H9 (cell line): ENCODE measurements around the gene TIPARP. TPM values are rescaled to one million over a fixed set of nuclear protein-coding genes. Genes with fewer than 3 reads are reported as not detected.

Experiments used
- DNase-seq: peaks from one replicate; pipeline ENCODE4 v3.0.0-alpha.2; 2017
- H2AFZ ChIP-seq: one replicate; pipeline ENCODE4 v1.6.1; 2013; ENCODE audit warnings: mild to moderate bottlenecking, low read length, control low read depth, moderate library complexity
- H2AK5ac ChIP-seq: 2 replicates; pipeline ENCODE4 v1.6.1; 2013; ENCODE audit warnings: low read length, control low read depth, mixed read lengths; ENCODE audit not compliant: insufficient read length
- H2BK120ac ChIP-seq: one replicate; pipeline ENCODE4 v1.6.1; 2013; ENCODE audit warnings: low read depth, mild to moderate bottlenecking, low read length, control low read depth, inconsistent platforms; ENCODE audit not compliant: poor library complexity, severe bottlenecking
- H2BK12ac ChIP-seq: 2 replicates; pipeline ENCODE4 v1.6.1; 2013; ENCODE audit warnings: low read length, control low read depth, mixed read lengths, low read depth; ENCODE audit not compliant: insufficient read length
- H2BK15ac ChIP-seq: 2 replicates; pipeline ENCODE4 v1.6.1; 2013; ENCODE audit warnings: low read depth, low read length, control low read depth
- H2BK20ac ChIP-seq: one replicate; pipeline ENCODE4 v1.6.1; 2013; ENCODE audit warnings: low read depth, mild to moderate bottlenecking, low read length, control low read depth, inconsistent platforms; ENCODE audit not compliant: poor library complexity, severe bottlenecking
- H2BK5ac ChIP-seq: 2 replicates; pipeline ENCODE4 v1.6.1; 2013; ENCODE audit warnings: low read length, control low read depth, mixed read lengths; ENCODE audit not compliant: insufficient read length
- H3K14ac ChIP-seq: 2 replicates; pipeline ENCODE4 v1.6.1; 2013; ENCODE audit warnings: low read length, control low read depth; ENCODE audit not compliant: insufficient read depth
- H3K18ac ChIP-seq: 2 replicates; pipeline ENCODE4 v1.6.1; 2013; ENCODE audit warnings: low read depth, mild to moderate bottlenecking, mixed read lengths, low read length, control low read depth; ENCODE audit not compliant: insufficient read length
- H3K23ac ChIP-seq: 2 replicates; pipeline ENCODE4 v1.6.1; 2013; ENCODE audit warnings: low read length, control low read depth, mixed read lengths, low read depth; ENCODE audit not compliant: insufficient read length
- H3K23me2 ChIP-seq: 2 replicates; pipeline ENCODE4 v1.6.1; 2013; ENCODE audit warnings: low read depth, mild to moderate bottlenecking, mixed read lengths, low read length, control low read depth; ENCODE audit not compliant: insufficient read length, poor library complexity, severe bottlenecking
- H3K27ac ChIP-seq: 2 replicates; pipeline ENCODE4 v1.5.1; 2013; ENCODE audit warnings: low read length, control low read depth, mixed read lengths, low read depth; ENCODE audit not compliant: insufficient read length
- H3K27me3 ChIP-seq: 2 replicates; pipeline ENCODE4 v1.6.1; 2013; ENCODE audit warnings: low read length, control low read depth, inconsistent platforms; ENCODE audit not compliant: insufficient read depth
- H3K4ac ChIP-seq: 2 replicates; pipeline ENCODE4 v1.6.1; 2013; ENCODE audit warnings: low read depth, mild to moderate bottlenecking, control low read depth, inconsistent platforms, low read length, moderate library complexity
- H3K4me1 ChIP-seq: 2 replicates; pipeline ENCODE4 v1.6.1; 2013; ENCODE audit warnings: low read length, control low read depth, inconsistent platforms; ENCODE audit not compliant: insufficient read depth
- H3K4me2 ChIP-seq: 2 replicates; pipeline ENCODE4 v1.6.1; 2013; ENCODE audit warnings: low read length, control low read depth, mixed read lengths; ENCODE audit not compliant: insufficient read length, insufficient read depth
- H3K56ac ChIP-seq: 2 replicates; pipeline ENCODE4 v1.6.1; 2013; ENCODE audit warnings: low read depth, mild to moderate bottlenecking, mixed read lengths, low read length, control low read depth; ENCODE audit not compliant: insufficient read length
- H3K79me1 ChIP-seq: 2 replicates; pipeline ENCODE4 v1.6.1; 2013; ENCODE audit warnings: low read depth, mild to moderate bottlenecking, moderate library complexity, low read length, control low read depth, inconsistent platforms; ENCODE audit not compliant: insufficient read depth, poor library complexity, severe bottlenecking
- H3K79me2 ChIP-seq: 2 replicates; pipeline ENCODE4 v1.6.1; 2013; ENCODE audit warnings: low read length, control low read depth, inconsistent platforms; ENCODE audit not compliant: insufficient read depth
- H3K9ac ChIP-seq: 2 replicates; pipeline ENCODE4 v1.6.1; 2013; ENCODE audit warnings: low read length, control low read depth, mixed read lengths; ENCODE audit not compliant: insufficient read length; ENCODE audit errors: extremely low read depth
- H3K9me3 ChIP-seq: one replicate; pipeline ENCODE4 v1.6.1; 2013; ENCODE audit warnings: low read depth, low read length, inconsistent platforms; ENCODE audit not compliant: control insufficient read depth
- H3T11ph ChIP-seq: one replicate; pipeline ENCODE4 v1.6.1; 2013; ENCODE audit warnings: mild to moderate bottlenecking, low read length, control low read depth, inconsistent platforms
- H4K20me1 ChIP-seq: one replicate; pipeline ENCODE4 v1.6.1; 2013; ENCODE audit not compliant: control insufficient read depth, insufficient read length, insufficient read depth
- H4K5ac ChIP-seq: 2 replicates; pipeline ENCODE4 v1.6.1; 2013; ENCODE audit warnings: low read depth, mild to moderate bottlenecking, mixed read lengths, low read length, control low read depth; ENCODE audit not compliant: insufficient read length
- H4K8ac ChIP-seq: replicated peaks from 2 replicates; pipeline ENCODE4 v1.6.1; 2013; ENCODE audit warnings: low read length, control low read depth, mixed read lengths, low read depth; ENCODE audit not compliant: insufficient read length
- H4K91ac ChIP-seq: 2 replicates; pipeline ENCODE4 v1.6.1; 2013; ENCODE audit warnings: low read depth, mild to moderate bottlenecking, moderate library complexity, mixed read lengths, low read length, control low read depth; ENCODE audit not compliant: insufficient read length
- H3K27ac Mint-ChIP-seq, 3 experiments: 2 replicates in 2 of 3; 3 replicates in 1 of 3; pipeline ENCODE4 v1.8.0; 2020 to 2021; ENCODE audit warnings: mixed read lengths in 3 of 3, mild to moderate bottlenecking in 1 of 3, moderate library complexity in 1 of 3
- H3K27me3 Mint-ChIP-seq: 2 replicates; pipeline ENCODE4 v1.8.0; 2021; ENCODE audit warnings: low read depth, mild to moderate bottlenecking, moderate library complexity, mixed read lengths
- H3K36me3 Mint-ChIP-seq, 3 experiments: 2 replicates in 2 of 3; 3 replicates in 1 of 3; pipeline ENCODE4 v1.8.0; 2020 to 2021; ENCODE audit warnings: low read depth in 3 of 3, mixed read lengths in 3 of 3; ENCODE audit not compliant: insufficient read depth in 1 of 3
- H3K4me1 Mint-ChIP-seq, 2 experiments: 2 replicates each; pipeline ENCODE4 v1.8.0; 2020; ENCODE audit warnings: mixed read lengths in 2 of 2
- H3K4me3 Mint-ChIP-seq, 2 experiments: 2 replicates in 1 of 2; 3 replicates in 1 of 2; pipeline ENCODE4 v1.8.0; 2020 to 2021; ENCODE audit warnings: mild to moderate bottlenecking in 2 of 2, mixed read lengths in 2 of 2, moderate library complexity in 1 of 2
- H3K9me3 Mint-ChIP-seq, 2 experiments: 2 replicates in 1 of 2; 3 replicates in 1 of 2; pipeline ENCODE4 v1.8.0; 2020; ENCODE audit warnings: mild to moderate bottlenecking in 2 of 2, mixed read lengths in 2 of 2, moderate library complexity in 1 of 2
- CTCF ChIP-seq: fragments of 200-600 bp; sonication (generic); conservative IDR thresholded peaks from 3 replicates; pipeline ENCODE4 v1.8.0; 2021; ENCODE audit warnings: antibody characterized with exemption, mild to moderate bottlenecking
- WGBS: extraction: QIAGEN DNeasy Blood & Tissue Kit; methylation state at CpG from one replicate; pipeline ENCODE4 v1.1.7; 2013; ENCODE audit warnings: missing lambda C conversion rate, low lambda C conversion rate, mixed read lengths; ENCODE audit not compliant: insufficient read length; ENCODE audit errors: extremely low coverage; 5-methylcytosine and 5-hydroxymethylcytosine counted together
- total RNA-seq: library from RNA; stranded (reverse); gene quantifications from 2 replicates; pipeline ENCODE4 v1.2.1, GENCODE V29; 2021

TIPARP gene
- total RNA-seq, 1 experiment from 2014 or later, result 5.9 TPM

- no peak overlapping the region for H3K27ac Mint-ChIP-seq
- no peak overlapping the region for H2BK12ac ChIP-seq
- no peak overlapping the region for H2BK120ac ChIP-seq
- no peak overlapping the region for H3K27ac ChIP-seq
- H3K56ac ChIP-seq, result no peak overlapping the region
- H2AFZ ChIP-seq, result no peak overlapping the region
- no peak overlapping the region for H3K4ac ChIP-seq
- H2BK20ac ChIP-seq, result no peak overlapping the region
- no peak for DNase-seq
- H2AK5ac ChIP-seq, result no peak overlapping the region
- H3T11ph ChIP-seq, result no peak overlapping the region
- H2BK15ac ChIP-seq, result no peak overlapping the region
- H3K23ac ChIP-seq, result no peak overlapping the region
- H4K5ac ChIP-seq, result no peak overlapping the region
- no peaks in the 10 kb centered on the region for H3K27me3 ChIP-seq
- no peak overlapping the region for H3K18ac ChIP-seq
- no CpG with 5 or more reads among the region's 1 CpG for WGBS
- no peak for TF ChIP-seq CTCF
- H3K14ac ChIP-seq, result no peak overlapping the region
- no peaks in the 10 kb centered on the region for H3K23me2 ChIP-seq
- H3K9me3 ChIP-seq, result no peaks in the 10 kb centered on the region
- no peak overlapping the region for H3K4me3 Mint-ChIP-seq
- H3K4me1 ChIP-seq, result peaks cover 6% of the 10 kb centered on the region; the same call in 1 of the 2 replicates
- H3K4me1 Mint-ChIP-seq, result peaks cover 13 to 20% of the 10 kb centered on the region in 2 experiments
- H3K79me2 ChIP-seq, result no peaks in the 10 kb centered on the region
- H4K91ac ChIP-seq, result no peak overlapping the region
- no peaks in the 10 kb centered on the region for H3K36me3 Mint-ChIP-seq
- no peaks in the 10 kb centered on the region for H3K27me3 Mint-ChIP-seq
- no peak overlapping the region for H2BK5ac ChIP-seq
- H3K4me2 ChIP-seq, result no peak overlapping the region
- H4K8ac ChIP-seq, result no peak overlapping the region
- H3K9me3 Mint-ChIP-seq, result no peaks in the 10 kb centered on the region
- H3K79me1 ChIP-seq, result no peaks in the 10 kb centered on the region
- H3K9ac ChIP-seq, result no peak overlapping the region
- H4K20me1 ChIP-seq, result no peaks in the 10 kb centered on the region
Measured at GRCh38 chr3:156666073-156666472, 8.3 kb upstream of the TIPARP start.
